HG03135 (cell line): ENCODE data around the gene GRID1.
"Not testable (repeated sequence)": the region's sequence is repeated elsewhere in the genome, so short reads cannot be mapped to it uniquely, and the experiment has no call there.

Experiments used
- ATAC-seq: cut with Tn5 transposase; IDR thresholded peaks from one replicate; pipeline ENCODE4 v1.9.1; 2021; ENCODE audit warnings: mild to moderate bottlenecking, moderate library complexity; ENCODE audit not compliant: unreplicated experiment

GRID1 gene

GRCh38 chr10:86056672-86057071, 309.9 kb downstream of the GRID1 start:
- no peak for ATAC-seq

DNA sequence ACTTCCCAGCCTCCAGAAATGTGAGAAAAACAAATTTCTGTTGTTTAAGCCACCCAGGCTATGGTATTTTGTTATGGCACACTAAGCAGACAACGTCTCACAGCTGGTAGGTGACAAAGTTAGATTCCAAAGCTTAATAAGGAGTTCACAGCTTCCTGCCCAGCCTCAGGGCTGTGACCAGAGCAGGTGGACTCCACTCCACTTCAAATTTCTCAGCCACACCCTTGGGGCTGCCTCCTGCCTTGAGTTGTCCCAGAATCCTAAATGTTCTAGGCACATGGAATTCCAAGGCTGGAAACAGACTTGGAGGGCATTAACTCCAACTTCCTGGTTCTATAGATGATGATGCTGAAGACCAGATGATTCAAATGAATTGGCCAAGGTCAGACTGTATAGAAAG, 310.7 kb downstream of the GRID1 start:
- ATAC-seq, result no peak

GRCh38 chr10:86053675-86054074, 312.9 kb downstream of the GRID1 start:
- ATAC-seq, result no peak

- no peak for ATAC-seq
These were observed 315.0 kb downstream of the GRID1 start for GRCh38 chr10:86051586-86051985.

- no peak for ATAC-seq
These were observed 317.2 kb downstream of the GRID1 start for GRCh38 chr10:86049442-86049841.

GRCh38 chr10:86048973-86049372, 317.6 kb downstream of the GRID1 start:
- no peak for ATAC-seq

DNA sequence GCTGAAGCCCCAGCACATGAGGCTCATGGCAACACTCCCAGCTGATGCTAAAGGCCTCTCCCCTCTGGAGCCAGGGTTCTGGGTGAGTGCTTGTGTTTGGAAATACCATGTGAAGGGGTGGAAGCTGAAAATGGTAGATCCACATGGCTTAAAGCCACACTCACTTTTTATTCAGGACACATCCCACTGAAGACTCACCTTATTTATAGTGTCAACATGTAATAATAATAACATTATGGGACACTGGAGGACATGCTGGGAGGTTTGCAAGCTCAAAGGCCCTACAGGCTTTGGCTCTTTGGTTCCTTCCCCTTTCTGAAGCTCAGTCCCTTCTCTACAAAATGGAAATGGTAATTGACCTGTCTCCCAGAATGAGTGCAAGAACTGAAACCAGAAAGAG, 318.0 kb downstream of the GRID1 start:
- no peak for ATAC-seq

DNA sequence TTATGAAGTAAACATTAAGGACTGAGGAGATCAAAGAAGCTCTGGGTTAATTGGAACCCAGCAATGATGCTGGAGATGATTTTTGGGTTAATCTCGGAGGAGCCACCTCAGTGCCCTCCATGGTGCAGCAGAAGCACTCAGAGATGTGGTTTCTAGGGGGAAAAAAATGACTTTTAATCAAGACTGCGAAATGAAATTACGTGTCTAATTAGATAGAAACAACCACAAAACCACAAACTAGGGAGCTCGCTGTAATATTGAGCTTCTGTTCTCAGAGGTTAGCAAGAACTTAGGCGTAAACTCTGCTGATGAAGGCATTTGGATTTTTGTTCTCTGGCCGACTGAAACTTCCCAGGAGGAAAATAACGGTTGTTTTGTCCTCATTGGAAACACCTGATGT, 319.0 kb downstream of the GRID1 start:
- ATAC-seq, result no peak

GRCh38 chr10:86046845-86047460, 319.6 kb downstream of the GRID1 start:
- ATAC-seq, result no peak

DNA sequence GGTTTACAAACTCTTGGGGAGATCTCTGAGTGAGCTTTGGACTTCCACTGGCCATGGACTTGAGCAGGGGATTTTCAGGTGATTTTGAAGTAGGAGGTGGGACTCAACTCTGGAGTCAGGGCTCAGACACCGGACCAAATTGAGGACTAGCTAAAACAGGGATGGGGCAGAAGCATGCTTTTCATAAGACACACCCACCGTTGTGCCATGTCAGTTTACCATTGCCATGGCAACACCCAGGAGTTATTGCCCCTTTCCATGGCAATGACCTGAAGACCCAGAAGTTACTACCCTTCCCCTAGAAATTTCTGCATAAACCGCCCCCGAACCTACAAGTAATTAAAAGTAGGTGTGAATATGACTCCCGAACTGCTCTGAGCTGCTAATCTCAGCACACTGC, 320.7 kb downstream of the GRID1 start:
- no peak for ATAC-seq

DNA sequence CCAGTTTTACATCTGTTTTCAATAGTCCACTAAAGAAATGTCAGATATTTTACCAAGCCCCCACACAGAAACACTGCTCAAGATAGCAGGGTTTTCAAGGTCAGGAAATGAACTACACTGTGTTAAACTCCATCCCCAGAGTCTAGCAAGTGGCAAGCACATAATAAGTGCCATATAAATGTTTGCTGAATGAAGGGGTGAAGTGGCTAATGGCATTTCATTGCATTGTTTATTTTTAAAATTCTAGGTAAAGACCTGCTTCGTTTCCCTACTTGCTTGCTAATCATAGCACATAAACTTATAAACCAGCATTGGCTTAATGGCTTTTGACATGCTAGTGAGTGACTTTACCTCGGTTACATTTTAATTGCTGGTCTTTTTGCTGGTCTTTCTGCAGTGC, 322.6 kb downstream of the GRID1 start:
- ATAC-seq, result no peak

DNA sequence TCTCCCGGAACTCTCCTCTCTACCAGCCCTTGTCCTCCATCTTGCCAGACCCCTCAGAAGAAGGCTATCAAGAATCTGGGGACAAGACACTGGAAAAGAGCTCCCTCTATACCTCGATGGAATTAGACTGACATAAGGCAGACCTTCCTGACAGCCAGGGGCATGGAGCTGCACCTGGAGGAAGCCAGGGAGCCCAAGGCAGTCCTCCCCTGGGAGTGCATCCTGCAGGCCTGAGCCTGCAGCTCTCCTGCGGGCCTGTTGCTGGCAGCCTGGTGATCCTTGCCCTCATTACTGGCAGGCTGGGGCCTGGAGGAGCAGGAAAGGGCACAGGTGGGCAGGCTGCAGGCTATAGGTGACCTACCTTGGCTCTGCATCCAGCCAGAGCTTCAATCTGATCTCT, 323.4 kb downstream of the GRID1 start:
- ATAC-seq, result no peak

- ATAC-seq, result no peak
These were observed 324.4 kb downstream of the GRID1 start for GRCh38 chr10:86042161-86042560.

DNA sequence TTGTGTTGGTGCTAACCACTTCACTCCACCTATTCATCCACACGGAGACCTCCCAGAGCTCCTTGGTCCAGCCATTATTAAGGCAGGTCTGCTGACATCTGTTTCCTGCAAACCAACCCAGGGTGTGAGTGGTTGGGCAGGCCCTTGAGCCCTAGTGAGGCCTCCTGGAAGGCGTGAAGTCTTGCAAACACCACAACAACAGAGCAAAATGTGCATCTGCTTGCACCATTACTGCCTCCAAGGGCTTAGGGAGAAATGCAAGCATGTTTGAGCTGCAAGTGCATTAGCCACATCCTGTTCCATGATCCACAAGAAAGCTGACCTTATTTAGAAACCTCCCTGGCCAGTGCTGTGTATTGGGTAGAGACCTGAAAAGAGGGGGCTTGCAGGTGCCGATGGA, 325.5 kb downstream of the GRID1 start:
- no peak for ATAC-seq

GRCh38 chr10:86038371-86038770, 328.2 kb downstream of the GRID1 start:
- no peak for ATAC-seq

DNA sequence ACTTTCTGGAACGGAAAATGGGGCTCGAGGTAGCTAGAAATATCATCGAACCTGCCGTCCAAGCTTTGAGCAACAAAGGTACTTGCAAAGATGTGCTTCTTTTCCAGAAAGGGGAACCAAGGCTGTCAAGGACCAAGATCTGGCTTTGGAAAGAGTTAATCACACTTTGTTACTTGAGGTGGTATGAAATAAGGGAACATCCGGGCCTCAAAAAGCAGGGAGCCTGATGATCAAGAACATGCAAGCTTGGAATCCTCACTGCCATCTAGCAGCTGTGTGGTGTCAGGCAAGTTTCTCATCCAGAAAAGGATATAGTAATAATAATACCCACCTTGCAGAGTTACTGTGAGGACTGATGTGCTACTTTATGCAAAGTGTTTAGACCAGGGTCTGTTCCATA, 329.5 kb downstream of the GRID1 start:
- no peak for ATAC-seq

DNA sequence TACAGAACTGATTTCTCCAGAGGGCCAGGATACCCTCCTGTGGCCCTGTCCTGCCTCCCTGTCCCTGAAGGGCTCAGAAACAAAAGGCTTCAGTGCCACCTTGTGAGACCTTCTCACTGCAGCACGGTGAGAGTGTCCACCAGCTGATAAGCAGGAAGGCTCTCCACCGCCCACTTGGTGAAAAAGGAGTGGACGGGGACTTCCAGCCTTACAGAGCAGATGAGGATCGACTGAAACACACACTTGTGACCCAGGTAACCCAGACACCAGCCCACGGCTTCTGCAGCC, 330.1 kb downstream of the GRID1 start:
- no peak for ATAC-seq

DNA sequence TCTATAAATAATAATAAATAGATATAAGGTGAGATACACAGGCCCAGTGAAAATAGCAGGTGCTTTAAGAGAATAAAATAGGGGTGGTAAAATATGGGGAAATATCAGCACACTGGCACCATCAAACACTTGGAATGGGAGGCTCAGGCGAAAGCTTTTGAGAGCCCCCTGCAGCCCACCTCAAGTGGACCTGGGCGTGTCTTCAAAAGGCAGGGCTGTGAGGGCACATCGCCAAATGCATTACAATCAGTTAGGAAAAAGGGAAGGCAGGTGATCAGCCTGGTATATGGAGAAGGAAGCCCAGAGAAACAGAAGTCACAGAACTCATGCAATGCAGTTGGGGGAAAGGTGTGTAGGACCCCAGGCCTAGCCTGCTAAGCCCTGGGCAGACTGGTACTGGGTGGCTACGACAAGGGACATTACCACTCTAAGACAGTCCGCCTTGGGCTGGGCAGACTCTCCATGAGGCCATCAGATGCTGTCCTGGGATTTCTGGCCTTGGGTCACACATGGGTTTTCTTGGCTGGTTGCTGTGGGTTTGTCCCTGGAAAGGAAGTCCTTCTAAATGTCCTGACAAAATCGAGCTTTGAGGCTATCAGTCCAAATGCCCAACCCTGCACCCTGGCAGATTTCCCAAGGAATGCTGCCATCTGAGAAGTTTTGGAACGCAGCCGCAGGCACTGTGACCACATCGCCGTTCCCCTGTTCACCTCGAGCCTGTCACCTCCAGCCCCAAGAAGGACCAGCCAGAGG, 330.6 kb downstream of the GRID1 start:
- ATAC-seq, result no peak

GRCh38 chr10:86034710-86035109, 331.9 kb downstream of the GRID1 start:
- no peak for ATAC-seq

- no peak for ATAC-seq
These were observed 333.0 kb downstream of the GRID1 start for GRCh38 chr10:86033581-86033980.

DNA sequence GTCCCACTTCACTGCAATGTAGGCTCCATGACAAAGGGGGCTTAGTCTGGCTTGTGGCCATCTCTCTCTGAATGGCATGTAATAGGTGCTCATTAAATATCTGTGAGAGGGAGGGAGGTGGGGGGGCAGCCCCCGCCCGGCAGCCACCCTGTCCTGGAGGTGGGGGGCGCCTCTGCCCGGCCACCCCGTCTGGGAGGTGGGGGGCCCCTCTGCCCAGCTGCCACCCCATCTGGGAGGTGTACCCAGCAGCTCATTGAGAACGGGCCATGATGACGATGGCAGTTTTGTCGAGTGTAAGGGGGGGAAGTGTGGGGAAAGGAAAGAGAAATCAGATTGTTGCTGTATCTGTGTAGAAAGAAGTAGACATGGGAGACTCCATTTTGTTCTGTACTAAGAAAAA, 334.5 kb downstream of the GRID1 start:
- ATAC-seq, result not testable (repeated sequence)

DNA sequence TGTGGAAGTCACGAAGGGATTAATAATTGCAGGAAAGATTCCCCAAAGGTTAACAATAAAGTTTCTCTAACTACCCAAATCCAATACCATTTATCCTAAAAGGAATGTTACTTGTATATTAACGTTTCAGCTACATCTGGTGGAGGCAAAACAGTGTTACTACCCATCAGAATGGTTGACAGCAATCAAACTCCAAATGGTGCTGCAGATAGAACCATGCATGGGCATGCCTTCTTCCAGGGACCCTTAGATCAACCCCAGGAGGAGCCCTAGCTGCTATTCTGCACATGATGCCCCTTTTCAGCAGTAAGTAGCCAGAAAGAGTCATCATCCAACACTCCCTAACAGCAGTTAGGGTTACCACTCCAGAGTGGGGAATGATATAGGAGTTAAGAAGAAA, 336.3 kb downstream of the GRID1 start:
- no peak for ATAC-seq

GRCh38 chr10:86027346-86027745, 339.2 kb downstream of the GRID1 start:
- ATAC-seq, result no peak
